ENCODE data around the gene DYNLL2.

GRCh38 chr17:58060596-58061191 is 22.5 kb upstream of the DYNLL2 start:
- TF ChIP-seq POLR2A (IDR thresholded peaks at IDR 0.05) (no peak), EP300 (IDR thresholded peaks at IDR 0.05) (no peak)
- TF ChIP-seq, protein P1, sequence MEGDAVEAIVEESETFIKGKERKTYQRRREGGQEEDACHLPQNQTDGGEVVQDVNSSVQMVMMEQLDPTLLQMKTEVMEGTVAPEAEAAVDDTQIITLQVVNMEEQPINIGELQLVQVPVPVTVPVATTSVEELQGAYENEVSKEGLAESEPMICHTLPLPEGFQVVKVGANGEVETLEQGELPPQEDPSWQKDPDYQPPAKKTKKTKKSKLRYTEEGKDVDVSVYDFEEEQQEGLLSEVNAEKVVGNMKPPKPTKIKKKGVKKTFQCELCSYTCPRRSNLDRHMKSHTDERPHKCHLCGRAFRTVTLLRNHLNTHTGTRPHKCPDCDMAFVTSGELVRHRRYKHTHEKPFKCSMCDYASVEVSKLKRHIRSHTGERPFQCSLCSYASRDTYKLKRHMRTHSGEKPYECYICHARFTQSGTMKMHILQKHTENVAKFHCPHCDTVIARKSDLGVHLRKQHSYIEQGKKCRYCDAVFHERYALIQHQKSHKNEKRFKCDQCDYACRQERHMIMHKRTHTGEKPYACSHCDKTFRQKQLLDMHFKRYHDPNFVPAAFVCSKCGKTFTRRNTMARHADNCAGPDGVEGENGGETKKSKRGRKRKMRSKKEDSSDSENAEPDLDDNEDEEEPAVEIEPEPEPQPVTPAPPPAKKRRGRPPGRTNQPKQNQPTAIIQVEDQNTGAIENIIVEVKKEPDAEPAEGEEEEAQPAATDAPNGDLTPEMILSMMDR (IDR thresholded peaks at IDR 0.05) = no peak

All from ovary (tissue), 3 donors.